ENCODE results near the gene WRAP53.

GRCh38 chr17:7740481-7741001 is 52.3 kb downstream of the WRAP53 start:
- no peak for TF ChIP-seq CTCF (IDR thresholded peaks at IDR 0.05)
- no peak for TF ChIP-seq EZH2 (IDR thresholded peaks at IDR 0.05; ENCODE audit: borderline replicate concordance, insufficient read depth, low read depth, low read length, poor library complexity, severe bottlenecking)
